Endometrium (tissue), 2 donors: ENCODE measurements around the gene B3GAT1.

Experiments used
- FAIRE-seq: peaks from 2 replicates; lab custom pipeline; 2012; peaks lifted over from hg19 to GRCh38; lab: Jason Lieb, UNC
- donor health status: control.
- donor health status: control.

B3GAT1 gene

GRCh38 chr11:134371436-134372185 is 40.4 kb downstream of the B3GAT1 start:
- no peak for FAIRE-seq

DNA sequence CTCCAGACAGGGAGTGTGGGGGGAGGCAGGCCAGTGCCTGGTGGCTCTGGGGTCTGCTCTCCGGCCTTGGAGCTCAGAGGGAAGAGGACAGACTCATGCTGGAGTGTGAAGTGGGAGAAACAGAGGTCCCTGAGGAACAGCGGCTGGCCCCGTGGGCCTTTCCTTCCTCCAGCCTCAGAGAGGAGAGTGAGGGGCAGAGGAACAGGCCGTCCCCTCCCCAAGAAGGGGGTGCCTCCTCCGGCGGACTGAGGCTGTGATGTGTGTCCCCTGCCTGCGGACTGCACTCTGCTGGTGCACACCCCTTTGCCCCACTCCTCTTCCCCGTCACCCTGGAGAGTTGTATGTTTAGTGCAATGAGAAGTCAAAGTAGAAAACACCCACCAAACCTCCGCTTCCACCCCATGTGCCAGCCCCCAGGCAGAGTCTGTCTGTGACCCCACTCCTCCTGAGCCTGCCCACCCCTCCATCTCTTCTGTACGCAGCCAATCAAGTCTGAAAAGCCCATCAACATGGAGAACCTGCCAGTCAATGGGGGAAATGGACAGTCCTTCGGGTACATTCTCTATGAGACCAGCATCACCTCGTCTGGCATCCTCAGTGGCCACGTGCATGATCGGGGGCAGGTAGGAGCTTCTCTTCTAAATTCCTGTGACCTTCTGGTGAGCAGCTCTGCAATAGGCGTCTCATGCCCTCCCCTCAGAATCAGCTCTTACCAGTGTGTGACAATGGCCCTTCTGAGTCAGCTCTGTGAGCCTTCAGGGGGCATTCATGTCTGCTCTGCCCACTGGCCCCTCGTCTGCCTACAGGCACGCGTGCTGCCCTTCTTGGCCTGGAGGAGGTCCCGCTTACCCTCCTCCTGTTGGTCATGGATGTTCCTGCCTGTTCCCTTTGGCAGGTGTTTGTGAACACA is 41.3 kb downstream of the B3GAT1 start:
- FAIRE-seq: no peak

GRCh38 chr11:134369656-134370525 is 42.2 kb downstream of the B3GAT1 start:
- no peak for FAIRE-seq

GRCh38 chr11:134367781-134368180 is 44.3 kb downstream of the B3GAT1 start:
- FAIRE-seq: no peak

DNA sequence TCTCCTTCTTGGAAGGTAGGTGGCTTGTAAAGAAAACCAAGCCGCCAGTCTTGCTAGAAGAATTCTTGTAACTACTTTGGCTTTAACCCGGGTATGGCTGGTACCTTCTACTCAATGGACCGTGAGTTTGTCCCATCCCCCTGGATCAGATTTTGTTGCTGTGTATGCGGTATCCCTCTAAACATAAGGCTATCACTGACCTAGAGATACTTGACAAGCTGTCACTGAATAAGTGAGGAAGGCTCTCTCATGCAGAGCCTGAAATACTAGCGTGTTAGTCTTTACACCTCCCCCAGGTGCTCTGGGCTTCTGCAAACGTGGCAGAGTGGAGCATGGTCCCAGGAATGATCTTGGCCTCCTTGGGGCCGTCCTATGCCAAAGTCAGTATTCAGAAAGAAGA is 45.8 kb downstream of the B3GAT1 start:
- no peak for FAIRE-seq

GRCh38 chr11:134365011-134365925 is 46.8 kb downstream of the B3GAT1 start:
- FAIRE-seq: no peak

DNA sequence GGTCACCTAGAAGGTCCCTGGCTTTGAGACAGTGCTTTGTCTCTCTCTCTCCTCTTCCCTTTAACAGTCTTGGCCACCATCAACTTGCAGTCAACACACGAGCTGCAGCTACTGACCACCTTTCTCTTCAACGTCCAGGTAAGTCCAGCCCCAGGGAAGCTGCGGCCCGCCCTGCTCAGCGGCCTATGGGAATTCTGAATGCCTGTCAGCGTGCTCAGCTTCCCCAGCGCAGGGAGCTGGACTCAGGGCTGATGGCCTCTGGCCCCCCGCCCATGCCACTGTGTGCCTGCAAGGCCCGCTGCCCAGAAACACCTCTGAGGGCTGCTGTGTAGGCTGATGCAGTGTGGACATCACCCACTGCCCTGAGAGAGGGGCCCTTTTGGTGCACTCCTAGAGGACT is 47.8 kb downstream of the B3GAT1 start:
- FAIRE-seq: no peak

GRCh38 chr11:134363592-134363991 is 48.5 kb downstream of the B3GAT1 start:
- FAIRE-seq: no peak

DNA sequence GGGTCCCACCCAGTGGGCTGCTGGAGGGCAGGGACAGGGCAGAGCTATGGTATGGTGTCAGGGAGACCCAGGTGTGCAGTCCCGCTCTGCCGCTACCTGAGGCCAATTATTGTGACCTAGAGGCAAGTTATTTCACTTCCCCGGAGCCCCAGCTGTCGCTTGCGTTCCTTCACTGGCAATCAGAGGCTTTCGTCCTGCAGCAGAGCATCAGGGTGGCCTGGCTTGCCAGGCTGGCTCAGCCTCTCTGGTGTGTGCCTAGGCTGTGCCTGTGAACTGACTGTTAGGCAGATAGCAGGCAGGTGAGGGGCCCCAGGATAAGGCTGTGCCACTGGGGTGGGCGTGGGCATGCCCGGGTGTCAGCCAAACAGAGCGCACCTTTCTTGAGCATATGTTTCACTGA is 48.9 kb downstream of the B3GAT1 start:
- no peak for FAIRE-seq

GRCh38 chr11:134362192-134362901 is 49.7 kb downstream of the B3GAT1 start:
- no peak for FAIRE-seq

DNA sequence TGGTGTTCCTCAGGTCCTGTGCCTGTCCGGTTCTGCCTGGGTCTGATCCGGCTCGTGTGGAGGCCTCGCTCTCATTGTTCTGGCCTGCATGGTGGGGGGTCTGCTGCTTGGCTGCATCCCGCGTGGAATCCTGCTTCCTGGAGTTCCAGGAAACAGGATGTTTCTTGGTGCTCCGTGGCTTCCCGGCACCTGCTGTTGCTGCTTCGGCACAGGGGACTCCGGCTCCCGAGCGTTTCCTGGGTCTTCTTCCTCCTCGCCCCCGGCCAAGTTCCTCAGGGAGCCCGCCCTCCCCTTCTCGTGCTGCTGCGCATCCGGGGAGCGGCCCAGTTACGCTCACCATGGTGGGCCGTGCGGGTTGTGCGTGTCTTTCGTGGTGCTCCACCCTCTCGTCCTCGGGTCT is 50.4 kb downstream of the B3GAT1 start:
- no peak for FAIRE-seq

DNA sequence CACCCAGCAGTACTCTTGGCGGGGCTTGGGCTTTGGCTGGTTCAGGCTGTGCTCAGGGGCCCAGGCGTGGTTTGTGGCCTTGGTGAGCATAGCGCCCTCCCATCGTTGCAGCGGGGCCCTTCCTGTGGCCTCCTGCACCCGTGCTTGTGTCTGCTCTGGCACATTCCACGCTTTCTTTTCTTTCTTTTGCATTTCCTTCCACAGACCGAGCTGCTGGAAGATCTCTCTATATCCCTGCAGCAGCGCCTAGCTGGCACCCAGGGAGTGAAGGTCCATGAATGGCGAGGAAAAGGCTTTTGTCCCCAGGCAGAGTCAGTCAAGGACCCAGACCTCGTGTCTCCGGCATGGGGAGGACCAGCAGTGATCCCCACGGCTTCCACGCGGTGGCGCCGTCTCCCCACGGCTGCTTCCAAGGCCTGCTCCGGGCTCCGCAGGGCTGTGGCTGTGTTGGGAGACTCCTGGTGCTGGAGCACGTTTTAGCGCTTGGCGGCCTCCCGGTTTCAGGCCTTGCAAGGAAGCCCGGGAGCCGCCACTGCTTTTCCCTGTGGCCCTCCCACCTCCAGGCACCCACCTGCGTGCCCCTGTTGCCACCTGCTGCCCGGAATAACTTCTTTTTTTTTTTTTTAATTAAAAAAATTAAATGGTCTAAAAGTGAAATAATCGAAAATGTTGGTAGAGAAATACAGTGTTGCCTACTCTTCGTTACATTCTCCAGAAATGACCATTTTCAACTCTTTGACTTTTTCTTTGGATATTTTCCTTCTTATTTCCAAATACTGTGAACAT is 51.8 kb downstream of the B3GAT1 start:
- no peak for FAIRE-seq

DNA sequence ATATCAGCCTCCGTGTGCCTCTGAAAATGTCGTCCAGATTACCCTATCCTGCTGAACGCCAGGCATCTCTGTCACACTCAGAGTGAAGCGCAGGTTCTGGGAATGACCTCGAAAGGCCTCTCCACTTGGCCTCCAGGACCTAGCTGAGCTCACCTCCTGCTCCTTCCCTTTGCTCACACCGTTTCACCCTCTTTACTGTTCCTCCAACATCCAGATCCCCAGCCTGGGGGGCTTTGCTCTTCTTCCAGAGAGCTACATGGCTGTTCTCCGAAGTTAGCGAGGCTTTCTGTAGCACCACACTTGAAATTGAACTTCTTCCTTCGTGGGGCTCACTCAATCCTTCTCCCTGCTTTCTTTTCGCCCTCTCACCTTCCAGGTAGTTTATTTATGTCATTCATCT is 52.4 kb downstream of the B3GAT1 start:
- no peak for FAIRE-seq

DNA sequence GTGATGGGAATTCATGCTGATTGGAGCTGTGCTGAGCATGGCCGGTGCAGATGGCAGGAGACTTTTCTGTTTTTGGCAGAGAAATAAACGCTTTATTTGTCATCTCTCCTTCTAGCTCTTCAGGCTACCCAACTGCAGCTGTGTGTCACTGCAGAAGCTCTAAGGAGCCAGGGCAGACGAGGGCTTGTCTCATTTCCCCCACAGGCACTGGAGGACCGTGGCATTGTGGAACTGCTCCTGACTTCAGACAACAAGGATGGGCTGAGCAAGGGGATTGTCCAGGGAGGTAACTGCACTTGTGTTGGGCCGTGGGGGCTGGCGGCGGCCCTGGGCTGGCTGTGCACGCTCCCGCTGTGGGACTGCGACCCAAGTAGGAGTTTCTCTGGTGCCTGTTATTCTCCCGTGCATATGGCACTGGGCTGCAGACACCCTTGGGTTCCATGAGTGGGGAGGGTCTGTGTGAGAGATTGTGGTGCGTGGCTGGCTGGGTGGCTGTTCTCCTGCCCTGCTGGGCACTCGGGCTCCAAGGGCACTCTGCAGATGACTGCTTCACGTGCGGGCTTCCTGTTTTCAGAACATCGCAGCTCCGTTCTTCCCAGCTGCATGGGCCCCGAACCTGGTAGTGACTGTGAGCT is 53.1 kb downstream of the B3GAT1 start:
- no peak for FAIRE-seq

- no peak for FAIRE-seq
These were observed 53.7 kb downstream of the B3GAT1 start for GRCh38 chr11:134358165-134358855.

DNA sequence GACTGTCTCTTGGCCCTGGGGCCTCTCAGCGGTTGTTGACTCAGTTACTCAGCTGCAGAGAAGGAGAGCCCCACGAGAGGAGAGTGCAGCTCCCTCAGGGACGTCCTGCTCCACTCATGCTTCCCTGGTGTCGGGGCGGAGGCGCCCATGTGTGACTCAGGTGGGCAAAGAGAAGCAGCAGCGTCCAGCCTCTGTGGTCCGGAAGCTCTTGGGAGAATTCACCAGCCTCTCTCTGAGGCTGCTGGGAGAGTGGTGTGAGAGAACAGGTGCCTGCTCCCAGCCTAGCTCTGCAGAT is 54.5 kb downstream of the B3GAT1 start:
- FAIRE-seq: no peak

DNA sequence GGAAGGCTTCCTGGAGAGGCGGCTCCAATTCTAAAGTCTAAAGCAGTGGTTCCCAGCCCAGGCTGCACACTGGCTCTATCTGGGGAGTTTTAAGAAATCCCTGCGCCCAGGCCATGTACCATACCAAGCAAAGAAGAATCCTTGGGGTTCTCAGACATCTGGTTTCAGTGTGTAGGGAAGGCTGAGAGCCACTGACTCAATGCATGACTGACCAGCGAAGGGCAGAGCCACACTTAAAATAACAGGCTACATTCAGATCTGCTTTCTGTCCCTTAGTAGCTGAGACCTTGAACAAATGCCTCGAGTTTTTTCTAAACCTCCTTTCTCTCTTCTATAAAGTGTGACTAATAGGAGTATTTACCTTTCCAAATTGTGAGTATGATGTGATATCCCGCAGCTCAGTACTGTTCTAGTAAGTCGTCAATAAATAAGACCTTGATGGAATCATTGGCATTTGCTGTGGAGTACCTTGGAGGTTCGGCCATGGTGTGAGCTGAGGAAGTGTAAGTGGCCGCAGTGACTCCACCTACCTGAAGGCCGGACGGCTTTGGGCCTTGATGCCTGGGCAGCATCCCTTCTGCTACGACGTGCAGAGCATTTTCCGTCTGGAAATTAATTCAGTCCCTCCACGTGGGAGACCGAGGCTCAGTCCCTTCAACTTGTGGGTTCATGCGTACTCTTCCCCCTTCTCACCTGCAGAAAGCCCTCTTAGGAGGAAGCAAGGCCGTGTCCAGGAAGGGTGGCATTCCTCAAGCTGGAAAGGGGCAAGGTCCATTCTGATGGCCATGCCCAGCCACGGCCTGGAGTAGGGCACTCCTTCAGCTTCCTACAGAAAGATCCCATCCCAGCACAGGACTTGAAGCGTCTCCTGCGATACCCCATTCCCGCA is 55.1 kb downstream of the B3GAT1 start:
- no peak for FAIRE-seq

GRCh38 chr11:134355656-134356055 is 56.4 kb downstream of the B3GAT1 start:
- FAIRE-seq: no peak
